Suprapubic skin (tissue), 4 donors: Measurements from ENCODE around the gene SOX6. TPM values are rescaled to one million over a fixed set of nuclear protein-coding genes. Genes with fewer than 3 reads are reported as not detected.

Experiments
- DNase-seq, 2 donors: peaks; one replicate each; pipeline ENCODE4 v3.0.0-alpha.2; 2019; ENCODE audit warnings: low spot score in 2 of 2
- H3K27ac ChIP-seq: fragments of 200-600 bp; sonication (generic); one replicate; pipeline ENCODE4 v1.5.1; 2019
- H3K27me3 ChIP-seq: fragments of 200-600 bp; sonication (generic); one replicate; pipeline ENCODE4 v1.5.1; 2019
- H3K36me3 ChIP-seq: fragments of 200-600 bp; sonication (generic); one replicate; pipeline ENCODE4 v1.5.1; 2019
- H3K4me1 ChIP-seq: fragments of 200-600 bp; sonication (generic); one replicate; pipeline ENCODE4 v1.5.1; 2019
- H3K4me3 ChIP-seq: fragments of 200-600 bp; sonication (generic); one replicate; pipeline ENCODE4 v1.5.1; 2019; ENCODE audit warnings: mild to moderate bottlenecking
- H3K9me3 ChIP-seq: fragments of 200-600 bp; sonication (generic); one replicate; pipeline ENCODE4 v1.5.1; 2019
- CTCF ChIP-seq, 2 donors: fragments of 200-600 bp in 1 of 2; fragments of 450-650 bp in 1 of 2; sonication (generic) in 1 of 2; IDR thresholded peaks; one replicate each; pipeline ENCODE4 v1.5.1; 2016 to 2019; ENCODE audit warnings: antibody characterized with exemption in 2 of 2, mild to moderate bottlenecking in 1 of 2, moderate library complexity in 1 of 2
- EP300 ChIP-seq: sonication (generic); formaldehyde crosslinking; IDR thresholded peaks from one replicate; pipeline ENCODE4 v1.6.1; 2017; ENCODE audit warnings: antibody characterized with exemption
- POLR2A ChIP-seq, 2 donors: fragments of 450-650 bp; IDR thresholded peaks; one replicate each; pipeline ENCODE4 v1.6.1; 2017; ENCODE audit warnings: antibody characterized with exemption in 2 of 2, mild to moderate bottlenecking in 2 of 2, moderate library complexity in 2 of 2
- POLR2AphosphoS5 ChIP-seq, 3 donors: sonication (generic); formaldehyde crosslinking; IDR thresholded peaks; one replicate each; pipeline ENCODE4 v1.6.1; 2017; ENCODE audit warnings: antibody characterized with exemption in 3 of 3
- WGBS: methylation state at CpG from one replicate; pipeline ENCODE4 v1.1.5; 2018; 5-methylcytosine and 5-hydroxymethylcytosine counted together
- total RNA-seq, 4 donors: library from RNA; depleted of rRNA; stranded (reverse); fragments of >200 nt; gene quantifications; one replicate each; pipeline ENCODE4 v1.1.0, GENCODE V29; 2016

Gene SOX6
- total RNA-seq, 4 donors from 2014 or later: 12.1 to 32.0 (median 23.8) TPM

- DNase-seq: no peak
- H3K4me3 ChIP-seq: no peak overlapping the region
- H3K36me3 ChIP-seq: no peaks in the 10 kb centered on the region
- 94% methylated on average over 9 of the region's 9 CpGs for WGBS
- H3K27ac ChIP-seq: no peak overlapping the region
- H3K4me1 ChIP-seq: no peaks in the 10 kb centered on the region
- no peak for TF ChIP-seq CTCF (IDR thresholded peaks at IDR 0.05)
- TF ChIP-seq POLR2AphosphoS5 (IDR thresholded peaks at IDR 0.05): no peak
- TF ChIP-seq POLR2A (IDR thresholded peaks at IDR 0.05): no peak
- TF ChIP-seq EP300: no peak
- H3K27me3 ChIP-seq: no peaks in the 10 kb centered on the region
- H3K9me3 ChIP-seq: no peaks in the 10 kb centered on the region
Measured at GRCh38 chr11:16318320-16318719, 38.0 kb downstream of the SOX6 start.

- H3K27me3 ChIP-seq: no peaks in the 10 kb centered on the region
- no peaks in the 10 kb centered on the region for H3K9me3 ChIP-seq
- H3K4me1 ChIP-seq: no peaks in the 10 kb centered on the region
- H3K36me3 ChIP-seq: no peaks in the 10 kb centered on the region
- no peak for TF ChIP-seq POLR2A (IDR thresholded peaks at IDR 0.05)
- no peak for TF ChIP-seq POLR2AphosphoS5 (IDR thresholded peaks at IDR 0.05)
- no peak for TF ChIP-seq EP300
- TF ChIP-seq CTCF (IDR thresholded peaks at IDR 0.05): no peak
- WGBS: 81% methylated on average over 1 of the region's 1 CpG
- H3K4me3 ChIP-seq: no peak overlapping the region
- H3K27ac ChIP-seq: no peak overlapping the region
- no peak for DNase-seq
Measured at GRCh38 chr11:16317712-16318111, 38.6 kb downstream of the SOX6 start.

- no peak for DNase-seq
- no peak for TF ChIP-seq POLR2AphosphoS5 (IDR thresholded peaks at IDR 0.05)
- no peak for TF ChIP-seq POLR2A (IDR thresholded peaks at IDR 0.05)
- no peak for TF ChIP-seq EP300
- no peak for TF ChIP-seq CTCF (IDR thresholded peaks at IDR 0.05)
- H3K4me3 ChIP-seq: no peak overlapping the region
- H3K27me3 ChIP-seq: no peaks in the 10 kb centered on the region
- H3K9me3 ChIP-seq: no peaks in the 10 kb centered on the region
- H3K36me3 ChIP-seq: no peaks in the 10 kb centered on the region
- WGBS: 59% methylated on average over 1 of the region's 1 CpG
- H3K4me1 ChIP-seq: no peaks in the 10 kb centered on the region
- H3K27ac ChIP-seq: no peak overlapping the region
Measured at GRCh38 chr11:16313846-16314245, 42.5 kb downstream of the SOX6 start.

- Histone ChIP-seq H3K27ac (no peak overlapping the region), H3K9me3 (no peaks in the 10 kb centered on the region), H3K27me3 (no peaks in the 10 kb centered on the region), H3K4me1 (no peaks in the 10 kb centered on the region), H3K36me3 (no peaks in the 10 kb centered on the region), H3K4me3 (no peak overlapping the region)
- no peak for DNase-seq
- TF ChIP-seq CTCF (IDR thresholded peaks at IDR 0.05) (no peak), EP300 (no peak), POLR2A (IDR thresholded peaks at IDR 0.05) (no peak), POLR2AphosphoS5 (IDR thresholded peaks at IDR 0.05) (no peak)
- WGBS: 94% methylated on average over 3 of the region's 3 CpGs
Measured at GRCh38 chr11:16312233-16312765, 44.0 kb downstream of the SOX6 start.

- Histone ChIP-seq H3K27ac (no peak overlapping the region), H3K4me3 (no peak overlapping the region), H3K27me3 (no peaks in the 10 kb centered on the region), H3K4me1 (no peaks in the 10 kb centered on the region), H3K9me3 (no peaks in the 10 kb centered on the region), H3K36me3 (no peaks in the 10 kb centered on the region)
- TF ChIP-seq CTCF (IDR thresholded peaks at IDR 0.05): no peak
- no peak for TF ChIP-seq POLR2A (IDR thresholded peaks at IDR 0.05)
- no peak for TF ChIP-seq EP300
- TF ChIP-seq POLR2AphosphoS5 (IDR thresholded peaks at IDR 0.05): no peak
- DNase-seq: no peak
Measured at GRCh38 chr11:16311831-16312230, 44.5 kb downstream of the SOX6 start.
